WTC11 (cell line): ENCODE data around the gene CDH19. TPM values are rescaled to one million over a fixed set of nuclear protein-coding genes. Genes with fewer than 3 reads are reported as not detected.

ENCODE experiments used
- ATAC-seq: fragments of 200-7000 bp; cut with Tn5 transposase; 2 replicates; pipeline ENCODE4 v1.10.0; 2021; ENCODE audit warnings: mild to moderate bottlenecking, moderate library complexity
- CTCF ChIA-PET: fragments of 300-600 bp; sonication (Branson Sonifier 250); formaldehyde crosslinking; loops from one replicate; lab custom pipeline; 2021; ENCODE audit warnings: antibody characterized with exemption; lab: Charles Lee
- POLR2A ChIA-PET: fragments of 350-600 bp; sonication (Branson Sonifier 250); formaldehyde crosslinking; loops from one replicate; lab custom pipeline; 2021; ENCODE audit warnings: antibody characterized with exemption; lab: Charles Lee
- DNase-seq: peaks from one replicate; pipeline ENCODE4 v3.0.0; 2021; ENCODE audit warnings: low spot score
- H3K27ac Mint-ChIP-seq: 2 replicates; pipeline ENCODE4 v1.8.0; 2021; ENCODE audit warnings: mixed read lengths
- H3K27me3 Mint-ChIP-seq: 2 replicates; pipeline ENCODE4 v1.8.0; 2021; ENCODE audit warnings: low read depth, mild to moderate bottlenecking, moderate library complexity, mixed read lengths
- H3K36me3 Mint-ChIP-seq: 2 replicates; pipeline ENCODE4 v1.8.0; 2021; ENCODE audit warnings: mixed read lengths
- H3K4me1 Mint-ChIP-seq: 2 replicates; pipeline ENCODE4 v1.8.0; 2022; ENCODE audit warnings: mixed read lengths
- H3K4me3 Mint-ChIP-seq: 2 replicates; pipeline ENCODE4 v1.8.0; 2021; ENCODE audit warnings: mild to moderate bottlenecking, moderate library complexity, mixed read lengths
- H3K9me3 Mint-ChIP-seq: 2 replicates; pipeline ENCODE4 v1.8.0; 2021; ENCODE audit warnings: mixed read lengths
- CREB1 ChIP-seq: sonication (generic); formaldehyde crosslinking; IDR thresholded peaks from 2 replicates; pipeline ENCODE4 v1.8.0; 2023; ENCODE audit warnings: mild to moderate bottlenecking, missing genetic modification reagents
- CREM ChIP-seq: sonication (generic); formaldehyde crosslinking; IDR thresholded peaks from 2 replicates; pipeline ENCODE4 v1.8.1; 2022; ENCODE audit warnings: mild to moderate bottlenecking, missing genetic modification reagents, moderate library complexity
- ESRRA ChIP-seq: sonication (generic); formaldehyde crosslinking; IDR thresholded peaks from 2 replicates; pipeline ENCODE4 v1.8.1; 2022; ENCODE audit warnings: mild to moderate bottlenecking, missing genetic modification reagents, borderline replicate concordance
- FOXP1 ChIP-seq: sonication (generic); formaldehyde crosslinking; IDR thresholded peaks from 2 replicates; pipeline ENCODE4 v1.8.0; 2022; ENCODE audit warnings: missing genetic modification reagents, mild to moderate bottlenecking, moderate library complexity, borderline replicate concordance
- GABPB1 ChIP-seq: sonication (generic); formaldehyde crosslinking; IDR thresholded peaks from 2 replicates; pipeline ENCODE4 v1.8.1; 2023; ENCODE audit warnings: mild to moderate bottlenecking, missing genetic modification reagents
- HMGA2 ChIP-seq: fragments of 250-450 bp; sonication (Bioruptor Pico); IDR thresholded peaks from 2 replicates; pipeline ENCODE4 v1.4.0; 2021; ENCODE audit warnings: mild to moderate bottlenecking, moderate library complexity
- JAZF1 ChIP-seq: fragments of 250-450 bp; sonication (Bioruptor Pico); IDR thresholded peaks from 2 replicates; pipeline ENCODE4 v1.9.0; 2021; ENCODE audit warnings: moderate library complexity, mild to moderate bottlenecking, inconsistent platforms
- MXD4 ChIP-seq: fragments of 250-450 bp; sonication (Bioruptor Pico); IDR thresholded peaks from 2 replicates; pipeline ENCODE4 v1.8.0; 2021; ENCODE audit warnings: mild to moderate bottlenecking, moderate library complexity, borderline replicate concordance
- NFE2L1 ChIP-seq: sonication (generic); formaldehyde crosslinking; IDR thresholded peaks from 2 replicates; pipeline ENCODE4 v1.8.1; 2023; ENCODE audit warnings: missing genetic modification reagents
- NFYB ChIP-seq: sonication (generic); formaldehyde crosslinking; conservative IDR thresholded peaks from 2 replicates; pipeline ENCODE4 v1.8.0; 2022; ENCODE audit warnings: low read depth, missing genetic modification reagents
- NR1H2 ChIP-seq: sonication (generic); formaldehyde crosslinking; IDR thresholded peaks from 2 replicates; pipeline ENCODE4 v1.9.0; 2021; ENCODE audit warnings: mild to moderate bottlenecking, moderate library complexity, missing genetic modification reagents
- RELA ChIP-seq: sonication (generic); formaldehyde crosslinking; IDR thresholded peaks from 2 replicates; pipeline ENCODE4 v1.8.1; 2022; ENCODE audit warnings: missing genetic modification reagents, mild to moderate bottlenecking, borderline replicate concordance
- RORB ChIP-seq: fragments of 250-450 bp; sonication (Bioruptor Pico); IDR thresholded peaks from 2 replicates; pipeline ENCODE4 v1.9.0; 2021; ENCODE audit warnings: mild to moderate bottlenecking
- SMAD3 ChIP-seq: sonication (generic); formaldehyde crosslinking; IDR thresholded peaks from 2 replicates; pipeline ENCODE4 v1.8.0; 2022; ENCODE audit warnings: missing genetic modification reagents, mild to moderate bottlenecking, borderline replicate concordance
- ZBTB21 ChIP-seq: sonication (generic); formaldehyde crosslinking; IDR thresholded peaks from 2 replicates; pipeline ENCODE4 v1.8.1; 2023; ENCODE audit warnings: mild to moderate bottlenecking, missing genetic modification reagents, borderline replicate concordance
- ZNF219 ChIP-seq: sonication (generic); formaldehyde crosslinking; IDR thresholded peaks from 2 replicates; pipeline ENCODE4 v1.8.0; 2023; ENCODE audit warnings: missing genetic modification reagents, mild to moderate bottlenecking, borderline replicate concordance
- ZNF396 ChIP-seq: fragments of 250-450 bp; sonication (Bioruptor Pico); IDR thresholded peaks from 2 replicates; pipeline ENCODE4 v1.8.0; 2021; ENCODE audit warnings: mild to moderate bottlenecking, moderate library complexity, borderline replicate concordance
- ZNF416 ChIP-seq: fragments of 250-450 bp; sonication (Bioruptor Pico); IDR thresholded peaks from 2 replicates; pipeline ENCODE4 v1.9.0; 2021; ENCODE audit warnings: mild to moderate bottlenecking, inconsistent platforms
- ZNF423 ChIP-seq: fragments of 250-450 bp; sonication (Bioruptor Pico); IDR thresholded peaks from 2 replicates; pipeline ENCODE4 v2.1.2; 2022; ENCODE audit warnings: mild to moderate bottlenecking, moderate library complexity
- total RNA-seq: library from RNA; stranded (reverse); gene quantifications from 3 replicates; pipeline ENCODE4 v1.2.3, GENCODE V29; 2021
- TF ChIP-seq, protein P1 (sequence below): sonication (generic); formaldehyde crosslinking; conservative IDR thresholded peaks from 2 replicates; pipeline ENCODE4 v1.8.1; 2022; ENCODE audit warnings: mild to moderate bottlenecking, missing genetic modification reagents
- TF ChIP-seq, protein P2 (sequence below): sonication (generic); formaldehyde crosslinking; conservative IDR thresholded peaks from 2 replicates; pipeline ENCODE4 v1.8.1; 2023; ENCODE audit warnings: mild to moderate bottlenecking, low read depth, missing genetic modification reagents, moderate library complexity
- TF ChIP-seq, protein P3 (sequence below): sonication (generic); formaldehyde crosslinking; IDR thresholded peaks from 2 replicates; pipeline ENCODE4 v1.8.0; 2023; ENCODE audit warnings: mild to moderate bottlenecking, missing genetic modification reagents
- TF ChIP-seq, protein P4 (sequence below): fragments of 250-450 bp; sonication (Bioruptor Pico); IDR thresholded peaks from 2 replicates; pipeline ENCODE4 v1.8.0; 2021; ENCODE audit warnings: mild to moderate bottlenecking
- TF ChIP-seq, protein P5 (sequence below): fragments of 250-450 bp; sonication (Bioruptor Pico); IDR thresholded peaks from 2 replicates; pipeline ENCODE4 v1.9.0; 2021; ENCODE audit warnings: mild to moderate bottlenecking
- TF ChIP-seq, protein P6 (sequence below): fragments of 250-450 bp; sonication (Bioruptor Pico); IDR thresholded peaks from 2 replicates; pipeline ENCODE4 v1.9.0; 2021; ENCODE audit warnings: mild to moderate bottlenecking

CDH19 gene
- total RNA-seq, 1 experiment from 2014 or later: not detected

DNA sequence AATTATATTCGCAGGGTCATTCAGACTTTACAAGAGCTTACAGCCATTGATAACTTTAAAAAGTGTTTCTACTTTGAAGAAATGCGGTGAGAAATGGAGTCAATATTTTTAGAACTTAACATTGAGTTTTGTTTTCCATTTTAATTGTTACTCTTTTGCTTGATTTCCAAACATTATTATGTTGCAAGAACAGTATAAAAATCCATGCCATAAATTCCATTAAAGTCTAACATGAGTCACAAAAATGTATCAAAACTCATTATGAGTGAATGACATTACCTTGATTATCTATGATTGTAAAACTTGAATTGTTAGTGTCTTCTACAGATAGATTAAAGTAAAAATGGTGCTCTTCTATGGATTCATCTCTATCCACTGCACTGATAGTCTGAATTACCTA lies 92.6 kb downstream of the CDH19 start (continued):
- TF ChIP-seq, protein P1, sequence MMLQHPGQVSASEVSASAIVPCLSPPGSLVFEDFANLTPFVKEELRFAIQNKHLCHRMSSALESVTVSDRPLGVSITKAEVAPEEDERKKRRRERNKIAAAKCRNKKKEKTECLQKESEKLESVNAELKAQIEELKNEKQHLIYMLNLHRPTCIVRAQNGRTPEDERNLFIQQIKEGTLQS (CRISPR knock-in tag): no peak
- no peak for TF ChIP-seq NFYB
- no peak for TF ChIP-seq RORB
- TF ChIP-seq, protein P2, sequence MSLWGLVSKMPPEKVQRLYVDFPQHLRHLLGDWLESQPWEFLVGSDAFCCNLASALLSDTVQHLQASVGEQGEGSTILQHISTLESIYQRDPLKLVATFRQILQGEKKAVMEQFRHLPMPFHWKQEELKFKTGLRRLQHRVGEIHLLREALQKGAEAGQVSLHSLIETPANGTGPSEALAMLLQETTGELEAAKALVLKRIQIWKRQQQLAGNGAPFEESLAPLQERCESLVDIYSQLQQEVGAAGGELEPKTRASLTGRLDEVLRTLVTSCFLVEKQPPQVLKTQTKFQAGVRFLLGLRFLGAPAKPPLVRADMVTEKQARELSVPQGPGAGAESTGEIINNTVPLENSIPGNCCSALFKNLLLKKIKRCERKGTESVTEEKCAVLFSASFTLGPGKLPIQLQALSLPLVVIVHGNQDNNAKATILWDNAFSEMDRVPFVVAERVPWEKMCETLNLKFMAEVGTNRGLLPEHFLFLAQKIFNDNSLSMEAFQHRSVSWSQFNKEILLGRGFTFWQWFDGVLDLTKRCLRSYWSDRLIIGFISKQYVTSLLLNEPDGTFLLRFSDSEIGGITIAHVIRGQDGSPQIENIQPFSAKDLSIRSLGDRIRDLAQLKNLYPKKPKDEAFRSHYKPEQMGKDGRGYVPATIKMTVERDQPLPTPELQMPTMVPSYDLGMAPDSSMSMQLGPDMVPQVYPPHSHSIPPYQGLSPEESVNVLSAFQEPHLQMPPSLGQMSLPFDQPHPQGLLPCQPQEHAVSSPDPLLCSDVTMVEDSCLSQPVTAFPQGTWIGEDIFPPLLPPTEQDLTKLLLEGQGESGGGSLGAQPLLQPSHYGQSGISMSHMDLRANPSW (CRISPR knock-in tag): no peak
- TF ChIP-seq SMAD3 (CRISPR knock-in tag): no peak
- TF ChIP-seq GABPB1 (CRISPR knock-in tag): no peak
- TF ChIP-seq JAZF1: no peak
- TF ChIP-seq, protein P3, sequence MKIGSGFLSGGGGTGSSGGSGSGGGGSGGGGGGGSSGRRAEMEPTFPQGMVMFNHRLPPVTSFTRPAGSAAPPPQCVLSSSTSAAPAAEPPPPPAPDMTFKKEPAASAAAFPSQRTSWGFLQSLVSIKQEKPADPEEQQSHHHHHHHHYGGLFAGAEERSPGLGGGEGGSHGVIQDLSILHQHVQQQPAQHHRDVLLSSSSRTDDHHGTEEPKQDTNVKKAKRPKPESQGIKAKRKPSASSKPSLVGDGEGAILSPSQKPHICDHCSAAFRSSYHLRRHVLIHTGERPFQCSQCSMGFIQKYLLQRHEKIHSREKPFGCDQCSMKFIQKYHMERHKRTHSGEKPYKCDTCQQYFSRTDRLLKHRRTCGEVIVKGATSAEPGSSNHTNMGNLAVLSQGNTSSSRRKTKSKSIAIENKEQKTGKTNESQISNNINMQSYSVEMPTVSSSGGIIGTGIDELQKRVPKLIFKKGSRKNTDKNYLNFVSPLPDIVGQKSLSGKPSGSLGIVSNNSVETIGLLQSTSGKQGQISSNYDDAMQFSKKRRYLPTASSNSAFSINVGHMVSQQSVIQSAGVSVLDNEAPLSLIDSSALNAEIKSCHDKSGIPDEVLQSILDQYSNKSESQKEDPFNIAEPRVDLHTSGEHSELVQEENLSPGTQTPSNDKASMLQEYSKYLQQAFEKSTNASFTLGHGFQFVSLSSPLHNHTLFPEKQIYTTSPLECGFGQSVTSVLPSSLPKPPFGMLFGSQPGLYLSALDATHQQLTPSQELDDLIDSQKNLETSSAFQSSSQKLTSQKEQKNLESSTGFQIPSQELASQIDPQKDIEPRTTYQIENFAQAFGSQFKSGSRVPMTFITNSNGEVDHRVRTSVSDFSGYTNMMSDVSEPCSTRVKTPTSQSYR (CRISPR knock-in tag): no peak

DNA sequence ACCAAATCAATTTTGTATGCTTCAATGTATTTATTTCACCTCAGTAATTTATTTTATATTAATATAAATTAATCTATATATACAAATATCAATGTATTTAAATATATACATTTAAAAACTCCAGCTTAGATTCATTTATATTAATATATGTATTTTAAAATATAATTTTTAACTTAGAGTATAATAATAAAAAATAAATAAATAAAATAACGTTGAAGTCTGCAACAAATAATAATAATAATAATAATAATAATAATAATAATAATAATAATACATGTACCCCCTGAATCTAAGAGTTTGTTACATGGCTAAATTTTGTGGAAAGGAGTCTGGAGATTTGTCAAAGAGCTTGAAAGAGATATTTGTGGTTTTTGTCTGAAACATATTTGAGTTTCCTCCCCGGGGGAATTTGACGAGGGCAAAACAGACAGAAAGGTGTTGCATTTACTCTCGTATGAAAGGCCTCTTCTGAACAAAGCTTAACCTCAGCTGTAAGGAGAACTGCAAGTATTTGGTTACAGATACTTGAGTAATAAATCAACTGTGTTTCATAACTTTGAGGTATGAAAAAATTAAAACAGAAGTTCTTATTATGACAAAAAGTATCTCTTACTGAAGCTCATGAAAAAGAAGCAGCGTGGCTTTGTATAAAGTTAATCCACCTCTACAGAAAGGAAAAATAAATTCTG lies 93.4 kb downstream of the CDH19 start:
- peaks cover 16% of the 10 kb centered on the region for H3K4me1 Mint-ChIP-seq
- H3K27ac Mint-ChIP-seq: peak overlapping the region; percentile 86; the same call in 1 of the 2 replicates
- H3K36me3 Mint-ChIP-seq: no peaks in the 10 kb centered on the region
- H3K4me3 Mint-ChIP-seq: no peak overlapping the region
- POLR2A ChIA-PET: no interaction called here
- H3K27me3 Mint-ChIP-seq: no peaks in the 10 kb centered on the region
- TF ChIP-seq ZNF416 (no peak), CREB1 (CRISPR knock-in tag) (no peak), HMGA2 (CRISPR knock-in tag) (peak; percentile 95)
- TF ChIP-seq, all 79 proteins: peak for 1
- DNase-seq (no peak), ATAC-seq (no peak)
- CTCF ChIA-PET: no interaction called here
- H3K9me3 Mint-ChIP-seq: no peaks in the 10 kb centered on the region

DNA sequence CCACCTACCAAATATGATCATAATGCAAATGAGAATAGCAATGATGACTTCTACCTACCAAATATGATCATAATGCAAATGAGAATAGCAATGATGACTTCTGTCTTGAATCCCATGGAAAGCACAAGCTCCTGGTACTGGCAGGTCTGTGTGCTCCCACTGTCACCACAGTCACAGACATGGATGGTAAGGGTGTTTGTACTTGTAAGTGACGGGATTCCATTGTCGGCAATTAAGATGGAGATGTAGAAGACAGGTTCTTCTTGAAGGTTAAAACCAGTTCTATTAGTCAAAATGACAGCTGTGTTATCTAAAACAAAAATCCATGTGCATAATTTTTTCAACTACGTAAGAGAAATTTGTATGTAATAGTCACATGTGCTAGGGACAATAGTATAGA lies 95.0 kb downstream of the CDH19 start:
- ChIA-PET CTCF (no interaction called here), POLR2A (no interaction called here)
- Mint-ChIP-seq H3K4me3 (no peak overlapping the region), H3K4me1 (peaks cover 26% of the 10 kb centered on the region), H3K27me3 (no peaks in the 10 kb centered on the region), H3K9me3 (no peaks in the 10 kb centered on the region), H3K27ac (no peak overlapping the region), H3K36me3 (no peaks in the 10 kb centered on the region)
- ATAC-seq (no peak), DNase-seq (no peak)
- TF ChIP-seq HMGA2 (CRISPR knock-in tag) (no peak), MXD4 (CRISPR knock-in tag) (no peak), NFE2L1 (CRISPR knock-in tag) (no peak), RELA (CRISPR knock-in tag) (no peak), ZNF423 (no peak), NR1H2 (no peak), ZNF219 (CRISPR knock-in tag) (no peak), ZNF396 (CRISPR knock-in tag) (no peak), ZBTB21 (CRISPR knock-in tag) (no peak), FOXP1 (CRISPR knock-in tag) (no peak), ESRRA (CRISPR knock-in tag) (no peak), CREM (CRISPR knock-in tag) (no peak)
- TF ChIP-seq, protein P4, sequence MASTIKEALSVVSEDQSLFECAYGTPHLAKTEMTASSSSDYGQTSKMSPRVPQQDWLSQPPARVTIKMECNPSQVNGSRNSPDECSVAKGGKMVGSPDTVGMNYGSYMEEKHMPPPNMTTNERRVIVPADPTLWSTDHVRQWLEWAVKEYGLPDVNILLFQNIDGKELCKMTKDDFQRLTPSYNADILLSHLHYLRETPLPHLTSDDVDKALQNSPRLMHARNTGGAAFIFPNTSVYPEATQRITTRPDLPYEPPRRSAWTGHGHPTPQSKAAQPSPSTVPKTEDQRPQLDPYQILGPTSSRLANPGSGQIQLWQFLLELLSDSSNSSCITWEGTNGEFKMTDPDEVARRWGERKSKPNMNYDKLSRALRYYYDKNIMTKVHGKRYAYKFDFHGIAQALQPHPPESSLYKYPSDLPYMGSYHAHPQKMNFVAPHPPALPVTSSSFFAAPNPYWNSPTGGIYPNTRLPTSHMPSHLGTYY: no peak
- TF ChIP-seq, protein P5, sequence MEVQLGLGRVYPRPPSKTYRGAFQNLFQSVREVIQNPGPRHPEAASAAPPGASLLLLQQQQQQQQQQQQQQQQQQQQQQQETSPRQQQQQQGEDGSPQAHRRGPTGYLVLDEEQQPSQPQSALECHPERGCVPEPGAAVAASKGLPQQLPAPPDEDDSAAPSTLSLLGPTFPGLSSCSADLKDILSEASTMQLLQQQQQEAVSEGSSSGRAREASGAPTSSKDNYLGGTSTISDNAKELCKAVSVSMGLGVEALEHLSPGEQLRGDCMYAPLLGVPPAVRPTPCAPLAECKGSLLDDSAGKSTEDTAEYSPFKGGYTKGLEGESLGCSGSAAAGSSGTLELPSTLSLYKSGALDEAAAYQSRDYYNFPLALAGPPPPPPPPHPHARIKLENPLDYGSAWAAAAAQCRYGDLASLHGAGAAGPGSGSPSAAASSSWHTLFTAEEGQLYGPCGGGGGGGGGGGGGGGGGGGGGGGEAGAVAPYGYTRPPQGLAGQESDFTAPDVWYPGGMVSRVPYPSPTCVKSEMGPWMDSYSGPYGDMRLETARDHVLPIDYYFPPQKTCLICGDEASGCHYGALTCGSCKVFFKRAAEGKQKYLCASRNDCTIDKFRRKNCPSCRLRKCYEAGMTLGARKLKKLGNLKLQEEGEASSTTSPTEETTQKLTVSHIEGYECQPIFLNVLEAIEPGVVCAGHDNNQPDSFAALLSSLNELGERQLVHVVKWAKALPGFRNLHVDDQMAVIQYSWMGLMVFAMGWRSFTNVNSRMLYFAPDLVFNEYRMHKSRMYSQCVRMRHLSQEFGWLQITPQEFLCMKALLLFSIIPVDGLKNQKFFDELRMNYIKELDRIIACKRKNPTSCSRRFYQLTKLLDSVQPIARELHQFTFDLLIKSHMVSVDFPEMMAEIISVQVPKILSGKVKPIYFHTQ (CRISPR knock-in tag): no peak
- TF ChIP-seq, protein P6, sequence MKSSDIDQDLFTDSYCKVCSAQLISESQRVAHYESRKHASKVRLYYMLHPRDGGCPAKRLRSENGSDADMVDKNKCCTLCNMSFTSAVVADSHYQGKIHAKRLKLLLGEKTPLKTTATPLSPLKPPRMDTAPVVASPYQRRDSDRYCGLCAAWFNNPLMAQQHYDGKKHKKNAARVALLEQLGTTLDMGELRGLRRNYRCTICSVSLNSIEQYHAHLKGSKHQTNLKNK (CRISPR knock-in tag): no peak
